Endodermal cell (in vitro differentiated cells): Measurements from ENCODE around the gene CDC6. TPM values are rescaled to one million over a fixed set of nuclear protein-coding genes. Genes with fewer than 3 reads are reported as not detected.

ENCODE experiments used
- DNase-seq: peaks from one replicate; pipeline ENCODE4 v3.0.0-alpha.2; 2017
- H3K27ac ChIP-seq: 2 replicates; pipeline ENCODE4 v1.5.1; 2013; ENCODE audit warnings: mild to moderate bottlenecking, low read depth, low read length, moderate library complexity
- H3K27me3 ChIP-seq: 2 replicates; pipeline ENCODE4 v1.6.1; 2013; ENCODE audit warnings: mild to moderate bottlenecking, low read length, moderate library complexity; ENCODE audit not compliant: insufficient read depth, control insufficient read depth, poor library complexity, severe bottlenecking
- H3K36me3 ChIP-seq: 2 replicates; pipeline ENCODE4 v1.7.0; 2013; ENCODE audit warnings: mild to moderate bottlenecking, low read length, moderate library complexity; ENCODE audit not compliant: control insufficient read depth, insufficient read depth
- H3K4me1 ChIP-seq: one replicate; pipeline ENCODE4 v1.7.0; 2013; ENCODE audit warnings: low read length; ENCODE audit not compliant: control insufficient read depth, insufficient read depth
- H3K4me3 ChIP-seq: 2 replicates; pipeline ENCODE4 v1.5.1; 2013; ENCODE audit warnings: mild to moderate bottlenecking, low read length, moderate library complexity
- H3K9ac ChIP-seq: 2 replicates; pipeline ENCODE4 v1.6.1; 2013; ENCODE audit warnings: mild to moderate bottlenecking, low read length, moderate library complexity; ENCODE audit not compliant: poor library complexity, severe bottlenecking; ENCODE audit errors: extremely low read depth
- H3K9me3 ChIP-seq: 2 replicates; pipeline ENCODE4 v1.6.1; 2013; ENCODE audit warnings: mild to moderate bottlenecking, low read length, moderate library complexity; ENCODE audit not compliant: control insufficient read depth
- H3K27ac Mint-ChIP-seq: 2 replicates; pipeline ENCODE4 v1.8.0; 2020; ENCODE audit warnings: mixed read lengths
- H3K27me3 Mint-ChIP-seq: 2 replicates; pipeline ENCODE4 v1.8.0; 2021; ENCODE audit warnings: mild to moderate bottlenecking, mixed read lengths; ENCODE audit not compliant: insufficient read depth
- H3K36me3 Mint-ChIP-seq: 2 replicates; pipeline ENCODE4 v1.8.0; 2020; ENCODE audit warnings: low read depth, mixed read lengths
- H3K4me1 Mint-ChIP-seq: 2 replicates; pipeline ENCODE4 v1.8.0; 2020; ENCODE audit warnings: mixed read lengths
- H3K4me3 Mint-ChIP-seq: 2 replicates; pipeline ENCODE4 v1.8.0; 2020; ENCODE audit warnings: mild to moderate bottlenecking, moderate library complexity, mixed read lengths
- H3K9me3 Mint-ChIP-seq: 2 replicates; pipeline ENCODE4 v1.8.0; 2020; ENCODE audit warnings: mild to moderate bottlenecking, mixed read lengths
- CTCF ChIP-seq: fragments of 200-600 bp; sonication (generic); conservative IDR thresholded peaks from 2 replicates; pipeline ENCODE4 v1.5.0; 2021; ENCODE audit warnings: antibody characterized with exemption, mild to moderate bottlenecking
- WGBS, 2 experiments: methylation state at CpG; one replicate each; pipeline versions ENCODE4 v1.1.5 to v1.1.7; 2013; ENCODE audit warnings: missing lambda C conversion rate in 2 of 2, mixed read lengths in 1 of 2; ENCODE audit not compliant: insufficient coverage in 1 of 2, insufficient read length in 1 of 2; 5-methylcytosine and 5-hydroxymethylcytosine counted together
- total RNA-seq, 2 donors: library from RNA; stranded (reverse); fragmentation: NEBNext Ultra II Directional in 1 of 2; extraction: Animal tissue kit (Norgen Biotek cat#: 25700) in 1 of 2; gene quantifications; 2 replicates in 1 of 2; 3 replicates in 1 of 2; pipeline ENCODE4 v1.2.1, GENCODE V29; 2021

The CDC6 gene
- total RNA-seq, 2 donors from 2014 or later: 88.4 to 95.4 TPM

- Mint-ChIP-seq H3K4me3 (no peak overlapping the region), H3K27me3 (no peaks in the 10 kb centered on the region), H3K27ac (no peak overlapping the region), H3K9me3 (no peaks in the 10 kb centered on the region), H3K4me1 (peaks cover 1% of the 10 kb centered on the region), H3K36me3 (peaks cover 31% of the 10 kb centered on the region)
- H3K27me3 ChIP-seq: no peaks in the 10 kb centered on the region
- no peaks in the 10 kb centered on the region for H3K9me3 ChIP-seq
- no peak overlapping the region for H3K27ac ChIP-seq
- no peak for TF ChIP-seq CTCF
- H3K4me3 ChIP-seq: no peak overlapping the region
- no peaks in the 10 kb centered on the region for H3K4me1 ChIP-seq
- H3K36me3 ChIP-seq: peaks cover 26% of the 10 kb centered on the region
- H3K9ac ChIP-seq: no peak overlapping the region
- DNase-seq: no peak
- WGBS, 2 experiments: 51 to 52% methylated on average over 4 of the region's 4 CpGs
Observed at GRCh38 chr17:40287159-40287493, 553 bp upstream of the CDC6 start.

- no peak overlapping the region for H3K9ac ChIP-seq
- peak; percentile 76 for TF ChIP-seq CTCF
- no peaks in the 10 kb centered on the region for H3K4me1 ChIP-seq
- H3K36me3 ChIP-seq: peaks cover 57% of the 10 kb centered on the region
- 52 to 84% methylated on average over 2 to 4 of the region's 4 CpGs for WGBS, 2 experiments
- DNase-seq: peak; percentile 76
- Mint-ChIP-seq H3K4me1 (peaks cover 13% of the 10 kb centered on the region), H3K4me3 (no peak overlapping the region), H3K27me3 (no peaks in the 10 kb centered on the region), H3K36me3 (peaks cover 46% of the 10 kb centered on the region), H3K9me3 (no peaks in the 10 kb centered on the region), H3K27ac (peak overlapping the region; percentile 53)
- H3K4me3 ChIP-seq: no peak overlapping the region
- no peaks in the 10 kb centered on the region for H3K9me3 ChIP-seq
- H3K27me3 ChIP-seq: no peaks in the 10 kb centered on the region
- H3K27ac ChIP-seq: no peak overlapping the region
Observed at GRCh38 chr17:40290629-40291280, 3.1 kb downstream of the CDC6 start.

GRCh38 chr17:40291281-40291664 is 3.6 kb downstream of the CDC6 start:
- no peak overlapping the region for H3K4me3 Mint-ChIP-seq
- peaks cover 62% of the 10 kb centered on the region for H3K36me3 ChIP-seq
- no peak for DNase-seq
- no peak for TF ChIP-seq CTCF
- H3K9ac ChIP-seq: no peak overlapping the region
- H3K4me1 Mint-ChIP-seq: peaks cover 16% of the 10 kb centered on the region
- no peaks in the 10 kb centered on the region for H3K9me3 Mint-ChIP-seq
- H3K27me3 ChIP-seq: no peaks in the 10 kb centered on the region
- peaks cover 48% of the 10 kb centered on the region for H3K36me3 Mint-ChIP-seq
- H3K4me1 ChIP-seq: no peaks in the 10 kb centered on the region
- H3K27ac Mint-ChIP-seq: peak overlapping the region; percentile 53
- H3K27me3 Mint-ChIP-seq: no peaks in the 10 kb centered on the region
- H3K9me3 ChIP-seq: no peaks in the 10 kb centered on the region
- no peak overlapping the region for H3K4me3 ChIP-seq
- 85 to 94% methylated on average over 2 of the region's 2 CpGs for WGBS, 2 experiments
- no peak overlapping the region for H3K27ac ChIP-seq
